Upper lobe of left lung (tissue), 4 donors: ENCODE data around the gene MTRF1.

Experiments
- CTCF ChIP-seq, 6 experiments: fragments of 450-650 bp in 4 of 6; fragments of 200-600 bp in 2 of 6; sonication (generic) in 2 of 6; IDR thresholded peaks; one replicate each; pipeline ENCODE4 v1.5.1; 2016 to 2019; ENCODE audit warnings: antibody characterized with exemption in 6 of 6
- EP300 ChIP-seq, 4 donors: sonication (generic); formaldehyde crosslinking; IDR thresholded peaks; one replicate each; pipeline ENCODE4 v1.5.1; 2017; ENCODE audit warnings: antibody characterized with exemption in 4 of 4, control low read depth in 2 of 4
- POLR2A ChIP-seq, 4 donors: fragments of 450-650 bp; IDR thresholded peaks; one replicate each; pipeline ENCODE4 v1.5.1; 2016 to 2017; ENCODE audit warnings: antibody characterized with exemption in 4 of 4, mild to moderate bottlenecking in 2 of 4

DNA sequence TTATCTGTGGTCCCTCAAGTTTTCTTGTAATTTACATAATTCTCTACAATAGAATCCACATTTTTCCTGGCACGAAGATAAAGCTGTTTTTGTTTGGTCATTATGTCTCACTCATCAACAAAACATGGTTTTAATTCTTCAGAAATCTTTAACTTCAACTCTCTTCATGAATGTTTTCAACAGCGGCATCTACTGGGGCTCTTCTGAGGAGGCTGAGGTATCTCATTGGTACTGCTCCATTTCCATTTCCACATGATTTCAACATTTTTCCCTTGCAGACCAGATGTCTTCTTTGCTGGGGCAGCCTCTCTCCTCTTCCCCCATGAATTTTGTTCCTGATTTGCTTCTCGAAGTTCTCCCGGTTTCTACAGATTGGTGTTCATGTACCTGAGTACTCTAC, 63.2 kb downstream of the MTRF1 start:
- no peak for TF ChIP-seq CTCF (IDR thresholded peaks at IDR 0.05)
- no peak for TF ChIP-seq POLR2A (IDR thresholded peaks at IDR 0.05)
- no peak for TF ChIP-seq EP300 (IDR thresholded peaks at IDR 0.05)
